OCI-LY3 (cell line): ENCODE results near the gene TCF4.

Experiments used
- H2AFZ ChIP-seq: fragments of 200-600, 300-600 bp; shearing (Covaris generic); 2 replicates; pipeline ENCODE4 v1.6.0; 2014; ENCODE audit warnings: antibody characterized with exemption, low read depth, low read length
- H3K27ac ChIP-seq: fragments of 200-600, 300-600 bp; sonication (generic); 2 replicates; pipeline ENCODE4 v1.5.1; 2014; ENCODE audit warnings: mild to moderate bottlenecking, low read length, moderate library complexity, mixed read lengths
- H3K27me3 ChIP-seq: fragments of 200-600, 300-600 bp; sonication (generic); 2 replicates; pipeline ENCODE4 v1.6.1; 2014; ENCODE audit warnings: low read depth, low read length, mixed read lengths
- H3K36me3 ChIP-seq: fragments of 200-600, 300-600 bp; sonication (generic); replicated peaks from 2 replicates; pipeline ENCODE3; 2014; ENCODE audit warnings: low read depth, low read length, mixed read lengths
- H3K4me1 ChIP-seq: fragments of 300-600, 200-600 bp; sonication (generic); 2 replicates; pipeline ENCODE4 v1.6.1; 2014; ENCODE audit warnings: low read length, mixed read lengths
- H3K4me2 ChIP-seq: fragments of 200-600, 300-600 bp; sonication (generic); 2 replicates; pipeline ENCODE4 v1.6.1; 2014; ENCODE audit warnings: low read length, mixed read lengths
- H3K4me3 ChIP-seq: fragments of 300-600, 200-600 bp; sonication (generic); 2 replicates; pipeline ENCODE4 v1.5.1; 2014; ENCODE audit warnings: antibody characterized with exemption, mild to moderate bottlenecking, low read length, moderate library complexity
- H3K79me2 ChIP-seq: fragments of 300-600, 200-600 bp; shearing (Covaris generic); 2 replicates; pipeline ENCODE4 v1.6.1; 2014; ENCODE audit warnings: mild to moderate bottlenecking, low read length, mixed read lengths
- H3K9ac ChIP-seq: fragments of 300-600, 200-600 bp; shearing (Covaris generic); 2 replicates; pipeline ENCODE4 v1.6.0; 2014; ENCODE audit warnings: mild to moderate bottlenecking, low read length, moderate library complexity
- H3K9me3 ChIP-seq: fragments of 200-600, 300-600 bp; shearing (Covaris generic); 2 replicates; pipeline ENCODE4 v1.6.1; 2014; ENCODE audit warnings: low read length, mixed read lengths; ENCODE audit not compliant: insufficient read depth
- H4K20me1 ChIP-seq: fragments of 200-600, 300-600 bp; sonication (generic); 2 replicates; pipeline ENCODE4 v1.6.1; 2016; ENCODE audit warnings: low read length, mixed read lengths; ENCODE audit not compliant: insufficient read depth
- CTCF ChIP-seq: fragments of 200-600, 300-600 bp; sonication (generic); IDR thresholded peaks from 2 replicates; pipeline ENCODE4 v1.5.1; 2014; ENCODE audit warnings: antibody characterized with exemption, low read length, low read depth
- EZH2phosphoT487 ChIP-seq: fragments of 200-600 bp; shearing (Covaris generic); IDR thresholded peaks from 2 replicates; pipeline ENCODE4 v1.6.1; 2018; ENCODE audit warnings: antibody characterized with exemption, mixed run types, low read depth

The TCF4 gene

GRCh38 chr18:55251254-55251971 is 336.6 kb downstream of the TCF4 start:
- H3K27me3 ChIP-seq, result no peaks in the 10 kb centered on the region
- peaks cover 96% of the 10 kb centered on the region for H3K79me2 ChIP-seq
- no peak for TF ChIP-seq CTCF
- no peak for TF ChIP-seq EZH2phosphoT487
- H3K9me3 ChIP-seq, result peaks cover 5% of the 10 kb centered on the region; the same call in 1 of the 2 replicates
- no peak overlapping the region for H2AFZ ChIP-seq
- H4K20me1 ChIP-seq, result peaks cover 3% of the 10 kb centered on the region; the same call in 1 of the 2 replicates
- H3K4me3 ChIP-seq, result peak overlapping the region; percentile 29; the same call in 1 of the 2 replicates
- peak overlapping the region; percentile 86 for H3K27ac ChIP-seq
- H3K4me2 ChIP-seq, result peak overlapping the region; percentile 58
- H3K36me3 ChIP-seq, result peaks cover 70% of the 10 kb centered on the region
- H3K9ac ChIP-seq, result peak overlapping the region; percentile 78
- peaks cover 84% of the 10 kb centered on the region for H3K4me1 ChIP-seq

GRCh38 chr18:55250768-55251173 is 337.2 kb downstream of the TCF4 start:
- peak overlapping the region; percentile 78 for H3K9ac ChIP-seq
- H3K4me1 ChIP-seq, result peaks cover 91% of the 10 kb centered on the region
- peak overlapping the region; percentile 8; the same call in 1 of the 2 replicates for H3K4me3 ChIP-seq
- H3K27ac ChIP-seq, result peak overlapping the region; percentile 86
- H3K36me3 ChIP-seq, result peaks cover 64% of the 10 kb centered on the region
- peaks cover 5% of the 10 kb centered on the region; the same call in 1 of the 2 replicates for H3K9me3 ChIP-seq
- no peaks in the 10 kb centered on the region for H3K27me3 ChIP-seq
- peaks cover 3% of the 10 kb centered on the region; the same call in 1 of the 2 replicates for H4K20me1 ChIP-seq
- TF ChIP-seq CTCF, result no peak
- TF ChIP-seq EZH2phosphoT487, result no peak
- peaks cover 93% of the 10 kb centered on the region for H3K79me2 ChIP-seq
- H3K4me2 ChIP-seq, result peak overlapping the region; percentile 58
- H2AFZ ChIP-seq, result no peak overlapping the region

- Histone ChIP-seq H3K36me3 (peaks cover 52% of the 10 kb centered on the region), H3K27me3 (no peaks in the 10 kb centered on the region), H2AFZ (no peak overlapping the region), H3K4me3 (peak overlapping the region; percentile 20), H4K20me1 (peaks cover 3% of the 10 kb centered on the region; the same call in 1 of the 2 replicates), H3K4me1 (peaks cover 100% of the 10 kb centered on the region), H3K79me2 (peaks cover 92% of the 10 kb centered on the region), H3K4me2 (peak overlapping the region; percentile 58), H3K9ac (peak overlapping the region; percentile 78), H3K27ac (peak overlapping the region; percentile 86), H3K9me3 (peaks cover 5% of the 10 kb centered on the region; the same call in 1 of the 2 replicates)
- TF ChIP-seq CTCF (no peak), EZH2phosphoT487 (no peak)
Observed at GRCh38 chr18:55249550-55249949, 338.4 kb downstream of the TCF4 start.

- Histone ChIP-seq H3K36me3 (peaks cover 49% of the 10 kb centered on the region), H3K79me2 (peaks cover 92% of the 10 kb centered on the region), H3K9ac (peak overlapping the region; percentile 78), H3K4me3 (no peak overlapping the region), H4K20me1 (peaks cover 3% of the 10 kb centered on the region; the same call in 1 of the 2 replicates), H3K27ac (peak overlapping the region; percentile 86), H3K4me2 (peak overlapping the region; percentile 58), H2AFZ (no peak overlapping the region), H3K27me3 (no peaks in the 10 kb centered on the region), H3K9me3 (no peaks in the 10 kb centered on the region), H3K4me1 (peaks cover 100% of the 10 kb centered on the region)
- no peak for TF ChIP-seq CTCF
- TF ChIP-seq EZH2phosphoT487, result no peak
Observed at GRCh38 chr18:55248495-55248894, 339.5 kb downstream of the TCF4 start.
